ENCODE results near the gene ALG3.

Gene ALG3

DNA sequence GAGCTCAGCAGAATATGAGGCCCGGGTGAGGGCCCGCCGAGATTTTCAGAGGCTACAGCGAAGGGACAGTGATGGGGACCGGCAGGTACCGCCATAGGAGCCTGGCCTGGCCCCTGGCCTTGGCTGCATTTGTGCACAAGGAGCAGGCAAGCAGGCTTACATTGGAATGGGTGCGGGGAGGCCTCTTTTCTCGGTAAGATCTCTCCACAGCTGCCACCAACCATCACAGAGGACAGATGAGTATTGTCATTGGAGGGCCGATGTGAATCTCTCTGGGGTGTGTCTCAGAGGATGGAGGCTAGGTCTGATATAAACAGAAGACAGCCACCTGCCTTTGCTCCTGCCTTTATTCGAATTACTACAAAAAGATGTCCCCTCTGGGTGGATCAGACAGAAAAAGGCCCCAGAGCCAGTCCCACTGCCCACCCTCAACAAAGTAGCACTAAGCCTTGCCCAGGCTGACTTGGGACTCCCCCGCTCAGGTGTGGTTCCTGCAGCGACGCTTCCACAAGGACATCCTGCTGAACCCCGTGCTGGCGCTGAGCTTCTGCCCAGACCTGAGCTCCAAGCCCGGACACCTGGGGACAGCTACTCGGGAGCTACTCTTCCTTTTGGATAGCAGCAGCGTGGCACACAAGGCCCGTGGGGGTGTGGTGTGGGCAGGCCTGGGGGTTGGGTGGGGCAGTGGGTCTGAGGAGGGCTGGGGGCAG lies 13.9 kb downstream of the ALG3 start:
- DNase-seq, result no peak

DNA sequence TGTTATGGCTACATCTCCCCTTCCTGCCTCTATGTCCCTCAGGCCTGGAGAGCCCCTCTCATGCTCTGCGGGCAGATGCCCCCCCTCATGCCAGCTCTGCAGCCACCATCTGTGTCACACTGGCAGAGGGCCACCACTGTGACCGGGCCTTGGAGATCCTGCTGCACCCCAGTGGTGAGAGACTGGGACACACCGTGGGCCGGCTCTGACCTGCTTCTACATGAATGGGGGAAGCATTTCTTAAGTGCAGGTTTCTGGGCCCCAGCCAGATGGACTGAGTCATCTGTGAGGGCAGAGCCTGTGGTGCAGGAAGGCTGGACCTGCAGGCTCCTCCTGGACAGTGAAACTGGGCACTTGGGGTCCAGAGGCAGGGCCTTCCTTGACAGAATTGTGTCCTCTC lies 14.5 kb downstream of the ALG3 start:
- no peak for DNase-seq

- DNase-seq, result no peak
Measured at GRCh38 chr3:184233127-184233843, 15.5 kb downstream of the ALG3 start.

DNA sequence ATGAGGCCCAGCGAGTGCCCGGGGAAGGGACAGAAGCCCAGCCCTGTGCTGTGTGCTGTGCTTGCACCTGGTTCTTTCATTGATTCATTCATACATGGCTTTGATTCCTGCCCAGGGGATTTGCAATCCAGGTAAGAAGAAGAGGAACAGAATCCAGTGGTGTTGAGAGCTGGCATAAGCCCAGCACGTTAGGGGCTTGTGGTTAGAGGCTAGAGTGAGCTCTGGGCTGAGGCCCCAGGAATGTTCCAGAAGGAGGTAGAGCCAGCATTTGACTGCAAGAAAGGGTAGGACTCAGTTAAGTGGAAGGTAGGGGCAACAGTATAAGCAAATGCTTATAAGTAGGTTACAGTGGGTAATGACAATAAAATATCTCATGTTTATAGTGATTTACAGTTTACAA lies 17.1 kb downstream of the ALG3 start:
- DNase-seq, result no peak

- no peak for DNase-seq
Measured at GRCh38 chr3:184230603-184231528, 17.9 kb downstream of the ALG3 start.

DNA sequence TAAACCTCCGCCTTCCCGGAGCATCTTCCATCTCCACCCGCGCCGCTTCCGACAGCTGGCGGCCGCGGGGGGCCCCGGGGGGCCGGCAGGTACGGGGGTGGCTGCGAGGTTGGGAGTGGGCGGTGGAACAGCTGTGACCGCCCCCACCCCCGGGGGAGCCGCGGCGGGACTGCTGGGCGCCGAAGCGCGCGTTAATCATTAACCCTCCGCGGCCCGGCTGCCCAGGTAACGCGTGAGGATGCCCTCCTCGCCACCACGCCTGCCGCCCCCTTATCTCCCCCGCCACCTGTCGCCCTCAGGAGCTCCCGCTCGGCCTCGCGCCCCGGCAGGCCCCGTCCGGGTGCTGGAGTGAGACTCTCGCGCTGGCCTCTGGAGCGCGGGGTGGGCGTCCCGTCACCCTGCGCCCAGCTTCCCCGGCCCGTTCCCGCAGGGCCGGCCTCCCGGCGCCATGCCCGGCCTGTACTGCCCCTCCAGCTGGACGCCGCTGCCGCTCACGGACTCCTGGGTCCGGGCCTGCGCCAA lies 18.6 kb downstream of the ALG3 start:
- no peak for DNase-seq

GRCh38 chr3:184229394-184230080 lies 19.2 kb downstream of the ALG3 start, which contains the start of gene VWA5B2:
VWA5B2 (plus strand) TSS chr3:184229585; CDS start chr3:184230529, 944 bp downstream.
- peak; percentile 65 for DNase-seq

- DNase-seq, result no peak
Measured at GRCh38 chr3:184228376-184229137, 20.2 kb downstream of the ALG3 start.

GRCh38 chr3:184227481-184227935 lies 21.3 kb downstream of the ALG3 start:
- DNase-seq, result peak; percentile 31

GRCh38 chr3:184223946-184224345 lies 24.8 kb downstream of the ALG3 start:
- no peak for DNase-seq

DNA sequence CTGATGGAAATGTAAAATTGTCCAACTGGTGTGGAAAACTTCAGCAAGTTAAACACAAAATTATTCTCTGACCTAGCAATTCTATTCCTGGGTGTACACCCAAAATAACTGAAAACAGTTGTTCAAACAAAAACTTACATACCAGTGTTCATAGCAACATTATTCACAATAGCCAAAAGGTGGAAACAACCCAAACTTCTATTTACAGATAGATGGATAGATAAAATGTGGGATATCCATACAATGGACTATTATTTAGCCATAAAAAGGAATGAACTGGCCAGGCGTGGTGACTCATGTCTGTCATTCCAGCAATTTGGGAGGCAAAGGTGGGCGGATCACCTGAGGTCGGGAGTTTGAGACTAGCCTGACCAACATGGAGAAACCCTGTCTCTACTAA lies 26.2 kb downstream of the ALG3 start:
- no peak for DNase-seq

- no peak for DNase-seq
Measured at GRCh38 chr3:184218814-184219213, 29.9 kb downstream of the ALG3 start.

- DNase-seq, result no peak
Measured at GRCh38 chr3:184211718-184212117, 37.0 kb downstream of the ALG3 start.

DNA sequence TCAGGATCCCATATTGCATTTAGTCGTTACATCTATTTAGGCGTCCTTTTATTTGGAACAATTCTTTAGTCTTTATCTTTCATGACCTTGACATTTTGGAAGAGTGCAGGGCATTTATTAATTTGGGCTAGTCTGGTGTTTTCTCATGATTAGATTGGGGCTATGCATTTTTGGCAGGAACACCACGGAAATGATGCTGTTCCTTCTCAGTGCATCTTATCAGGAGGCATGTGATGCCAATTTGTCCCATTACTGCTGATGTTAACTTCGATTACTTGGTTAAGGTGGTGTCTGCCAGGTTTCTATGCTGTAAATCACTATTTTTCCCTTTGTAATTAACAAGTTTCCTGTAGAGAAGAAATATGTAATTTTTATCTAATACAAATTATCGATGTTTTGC lies 37.5 kb downstream of the ALG3 start:
- no peak for DNase-seq

DNA sequence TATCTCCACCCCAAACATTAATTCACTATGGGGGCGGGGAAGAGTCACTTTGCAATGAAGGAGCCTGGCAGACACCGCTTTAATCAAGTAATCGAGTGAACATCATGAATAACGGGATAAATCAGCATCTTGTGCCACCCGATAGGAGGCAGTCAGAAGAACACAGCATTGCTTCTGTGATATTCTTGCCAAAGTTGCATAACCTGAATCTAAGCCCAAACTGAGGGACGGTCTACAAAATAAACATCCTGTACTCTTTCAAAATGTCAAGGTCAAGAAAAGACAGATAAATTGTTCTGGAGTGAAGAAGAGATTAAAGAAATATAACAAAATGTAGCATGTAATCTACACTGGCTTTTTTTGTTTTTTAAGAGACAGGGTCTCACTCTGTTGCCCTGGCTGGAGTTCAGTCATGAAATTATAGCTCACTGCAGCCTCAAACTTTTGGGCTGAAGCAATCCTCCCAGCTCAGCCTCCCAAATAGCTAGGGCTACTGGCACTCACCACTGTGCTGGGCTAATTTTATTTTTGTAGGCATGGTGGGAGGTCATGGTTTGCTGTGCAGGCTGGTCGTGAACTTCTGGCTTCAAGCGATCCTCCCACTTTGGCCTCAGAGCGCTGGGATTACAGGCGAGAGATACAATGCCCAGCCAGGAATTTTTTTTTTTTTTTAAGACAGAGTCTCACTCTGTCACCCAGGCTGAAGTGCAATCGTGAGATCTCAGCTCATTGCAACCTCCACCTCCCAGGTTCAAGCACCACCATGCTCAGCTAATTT lies 39.4 kb downstream of the ALG3 start:
- DNase-seq, result no peak

DNA sequence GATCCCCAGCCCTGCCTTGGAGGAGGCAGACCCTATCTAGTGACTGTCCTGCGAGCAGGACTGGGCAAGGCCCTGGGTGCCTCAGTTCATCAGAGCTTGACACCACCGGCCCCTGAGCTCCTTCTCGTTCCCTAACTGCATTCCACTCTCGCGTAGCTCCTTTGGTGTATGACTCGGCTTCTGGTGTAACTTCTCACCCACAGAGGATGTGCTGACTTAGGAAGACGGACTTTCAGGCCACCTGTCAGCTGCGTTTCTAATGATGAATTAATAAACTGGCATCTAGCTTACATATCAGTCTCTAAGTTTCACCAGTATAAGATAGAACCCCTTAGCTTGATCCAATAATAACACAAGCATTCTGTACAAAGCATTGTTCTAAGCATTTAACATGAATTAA lies 45.2 kb downstream of the ALG3 start:
- DNase-seq, result no peak

- DNase-seq, result no peak
Measured at GRCh38 chr3:184200825-184201224, 47.9 kb downstream of the ALG3 start.

DNA sequence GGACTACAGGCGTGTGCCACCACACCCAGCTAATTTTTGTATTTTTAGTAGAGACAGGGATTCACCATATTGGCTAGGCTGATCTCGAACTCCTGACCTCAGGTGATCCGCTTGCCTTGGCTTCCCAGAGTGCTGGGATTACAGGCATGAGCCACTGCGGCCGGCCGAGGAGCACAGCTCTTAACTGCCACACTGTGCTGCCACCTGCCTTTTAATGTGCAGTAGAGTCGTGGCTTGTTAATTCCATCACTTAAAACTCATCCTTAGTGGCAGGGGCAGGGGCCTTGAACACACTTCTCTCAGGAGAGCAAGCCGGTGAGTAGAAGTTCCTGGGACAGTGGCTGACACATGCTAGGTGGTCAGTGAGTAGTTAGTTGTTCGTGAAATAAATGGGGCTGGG lies 50.3 kb downstream of the ALG3 start:
- DNase-seq, result no peak

GRCh38 chr3:184196536-184196935 lies 52.2 kb downstream of the ALG3 start:
- DNase-seq, result no peak

GRCh38 chr3:184193991-184194539 lies 54.7 kb downstream of the ALG3 start:
- no peak for DNase-seq

DNA sequence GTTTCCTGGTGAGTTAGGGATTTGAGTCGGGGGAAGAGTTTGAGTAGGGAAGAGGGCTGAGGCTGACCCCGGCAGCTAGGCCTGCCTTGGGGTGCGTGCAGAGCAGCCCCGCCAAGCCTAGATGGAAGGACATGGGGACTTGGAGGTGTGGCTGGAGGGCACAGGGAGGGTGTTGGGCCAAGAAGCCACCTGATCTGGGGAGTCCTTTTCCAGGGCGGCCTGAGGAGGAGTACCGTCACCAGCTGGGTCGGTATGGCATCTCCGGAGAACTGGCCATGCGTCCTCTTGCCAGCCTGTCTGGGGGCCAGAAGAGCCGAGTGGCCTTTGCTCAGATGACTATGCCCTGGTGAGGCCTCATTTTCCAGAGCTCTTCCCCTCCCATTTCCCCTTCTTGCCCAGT lies 55.9 kb downstream of the ALG3 start:
- no peak for DNase-seq

Data from activated effector memory CD4-positive, alpha-beta T cell treated with Interleukin-2 at 50 U/mL for 16 hours (primary cell).